GM19240 (cell line): ENCODE measurements around the gene CD8A.
"Not testable (repeated sequence)": the region's sequence is repeated elsewhere in the genome, so short reads cannot be mapped to it uniquely, and the experiment has no call there.

ENCODE experiments used
- DNase-seq: peaks from one replicate; pipeline ENCODE4 v3.0.0; 2011; ENCODE audit warnings: low spot score; ENCODE audit not compliant: insufficient read length

Gene CD8A

DNA sequence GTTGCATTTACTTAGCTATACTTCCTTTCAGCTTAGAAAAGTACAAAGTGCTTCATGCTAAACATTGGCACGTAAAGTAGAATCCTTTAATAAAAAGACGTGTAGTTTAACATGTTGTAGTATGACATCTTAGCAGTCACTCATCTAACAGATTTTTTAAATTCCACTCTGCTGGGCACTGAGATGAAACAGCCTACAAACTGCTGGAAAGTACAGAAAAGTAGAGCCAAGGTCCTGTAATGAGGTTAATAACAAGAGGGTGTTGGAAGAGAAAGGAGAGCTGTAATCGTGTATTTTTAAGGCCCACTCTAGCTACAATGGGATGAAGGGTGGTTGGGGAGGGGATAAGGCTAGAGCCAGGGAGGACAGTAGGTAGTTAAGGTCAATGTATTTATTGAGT lies 10.7 kb downstream of the CD8A start:
- no peak for DNase-seq

DNA sequence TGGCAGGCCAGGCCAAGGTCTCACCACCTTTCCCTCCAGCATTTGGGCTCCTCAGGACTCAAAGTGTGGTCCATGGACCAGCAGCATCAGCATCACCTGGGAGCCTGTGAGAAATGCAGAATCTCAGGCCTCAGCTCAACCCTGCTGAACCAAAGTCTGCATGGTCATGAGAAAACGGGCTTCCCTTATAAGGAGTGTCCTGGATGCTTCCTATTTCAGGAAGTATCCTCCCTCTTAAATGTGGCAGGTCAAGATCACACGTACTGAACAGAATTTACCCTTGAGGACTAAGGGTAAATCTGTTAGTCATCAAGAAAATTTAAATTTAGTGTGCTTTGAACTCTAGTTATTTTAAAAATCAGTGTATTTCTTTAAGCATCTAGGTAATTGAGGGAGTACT lies 11.8 kb downstream of the CD8A start:
- DNase-seq = no peak

DNA sequence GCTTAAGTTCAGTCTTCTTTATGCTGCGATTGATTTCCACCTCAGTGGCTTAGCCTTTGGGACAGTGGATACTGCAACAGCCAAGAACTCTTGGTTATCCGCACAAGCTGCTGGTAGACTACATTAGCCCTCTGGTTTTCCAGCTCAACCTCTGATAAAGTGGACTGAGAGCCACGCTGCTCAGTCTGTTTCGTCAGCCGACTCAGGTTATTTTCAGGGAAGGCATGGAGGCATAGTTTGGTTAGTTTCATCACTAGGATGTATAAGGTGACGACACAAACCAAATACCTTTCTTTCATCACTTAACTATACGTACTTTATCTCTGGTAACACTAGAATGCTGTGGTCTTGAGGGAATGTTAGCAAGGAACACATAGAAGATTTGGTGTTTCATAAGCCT lies 14.2 kb downstream of the CD8A start:
- no peak for DNase-seq

DNA sequence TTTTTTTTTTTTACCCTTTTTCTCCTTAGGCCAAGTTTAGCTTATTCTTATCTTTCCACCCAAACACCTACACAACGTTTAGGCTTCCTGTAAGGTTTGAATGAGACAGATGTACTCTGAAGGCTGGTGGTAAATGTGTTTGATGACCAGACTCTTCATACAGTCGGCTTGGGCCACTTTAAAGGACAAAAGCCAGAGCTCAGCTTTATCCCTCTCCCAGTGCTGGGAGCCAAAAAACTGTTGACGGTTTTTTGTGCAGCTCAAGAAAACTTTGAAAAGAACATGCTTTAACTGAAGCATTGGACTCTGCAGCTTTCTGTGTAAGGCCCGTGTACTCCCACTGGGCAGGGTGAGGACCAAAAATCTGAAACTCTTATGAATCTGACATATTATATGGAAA lies 15.4 kb downstream of the CD8A start:
- no peak for DNase-seq

DNA sequence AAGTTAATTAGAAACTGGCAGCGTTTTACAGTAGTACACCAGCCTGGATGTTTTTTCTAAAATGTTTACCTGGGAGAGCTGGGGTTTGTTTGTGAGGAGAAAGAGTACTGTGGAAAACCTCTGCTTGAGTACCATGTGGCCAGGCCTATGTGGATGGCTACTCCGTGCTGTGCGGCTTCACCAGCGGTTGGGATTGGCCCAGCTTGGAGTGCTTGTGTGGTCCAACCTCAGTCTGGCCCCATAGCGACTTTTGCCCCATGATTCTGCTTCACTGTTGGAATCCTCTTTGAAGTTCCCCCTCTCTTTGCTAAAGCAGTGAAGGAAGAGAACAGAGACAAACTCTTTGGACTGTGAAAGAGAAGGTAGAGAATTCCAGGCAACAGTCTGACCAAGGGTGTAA lies 15.9 kb downstream of the CD8A start:
- DNase-seq = no peak

DNA sequence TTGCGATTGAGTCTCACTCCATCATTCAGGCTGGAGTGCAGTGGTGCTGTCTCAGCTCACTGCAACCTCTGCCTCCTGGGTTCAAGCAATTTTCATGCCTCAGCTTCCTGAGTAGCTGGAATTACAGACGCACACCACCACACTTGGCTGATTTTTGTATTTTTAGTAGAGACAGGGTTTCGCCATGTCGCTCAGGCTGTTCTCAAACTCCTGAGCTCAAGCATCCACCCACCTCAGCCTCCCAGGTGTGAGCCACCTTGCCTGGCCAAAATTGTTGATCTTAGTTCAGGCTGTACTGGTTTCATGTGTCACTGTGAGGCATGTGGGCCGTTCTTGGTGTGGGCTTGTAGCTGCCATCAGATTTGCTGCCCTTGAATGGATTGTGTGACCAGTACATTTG lies 18.1 kb downstream of the CD8A start:
- DNase-seq = no peak

DNA sequence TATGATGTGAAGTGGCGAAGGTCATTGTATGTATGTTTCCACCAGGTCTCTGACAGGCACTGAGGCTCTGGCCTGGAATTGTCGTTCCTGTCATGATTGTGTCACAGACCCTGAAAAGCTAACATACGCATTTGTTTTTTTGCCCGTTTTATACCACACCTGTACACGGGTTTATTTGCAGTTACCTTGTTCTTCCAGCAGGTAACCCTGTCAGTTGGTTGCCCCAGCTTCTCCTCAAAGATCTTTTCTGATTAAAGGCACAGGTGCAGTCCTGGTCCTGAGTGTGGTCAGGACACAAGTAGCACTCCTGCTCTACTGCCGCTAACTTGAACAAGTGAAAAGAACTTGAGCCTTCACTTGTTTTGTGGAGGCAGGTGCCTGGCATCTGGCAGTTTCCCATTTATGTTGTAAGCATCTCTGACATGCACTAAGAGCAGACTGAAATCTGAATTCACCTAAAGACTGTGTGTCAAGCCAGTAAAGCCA lies 19.9 kb downstream of the CD8A start:
- no peak for DNase-seq

DNA sequence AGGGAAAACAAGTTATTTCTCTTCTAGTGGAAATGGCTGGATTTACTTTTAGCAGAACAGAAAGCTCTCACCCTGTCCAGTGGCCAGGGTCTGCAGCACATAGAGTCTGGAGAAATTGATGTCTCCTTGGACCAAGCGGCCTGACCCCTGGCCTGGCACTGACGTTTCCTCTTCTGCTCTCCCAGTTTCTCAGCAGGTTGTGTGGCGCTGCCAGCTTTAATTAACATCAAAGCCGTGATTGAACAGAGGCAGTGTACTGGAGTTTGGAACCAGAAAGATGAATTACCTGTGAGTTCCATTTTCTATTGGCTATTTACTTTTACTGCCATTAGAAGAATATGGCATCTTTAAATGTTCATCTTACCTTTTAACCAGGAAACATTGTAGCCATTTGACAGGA lies 20.9 kb downstream of the CD8A start:
- DNase-seq = no peak

DNA sequence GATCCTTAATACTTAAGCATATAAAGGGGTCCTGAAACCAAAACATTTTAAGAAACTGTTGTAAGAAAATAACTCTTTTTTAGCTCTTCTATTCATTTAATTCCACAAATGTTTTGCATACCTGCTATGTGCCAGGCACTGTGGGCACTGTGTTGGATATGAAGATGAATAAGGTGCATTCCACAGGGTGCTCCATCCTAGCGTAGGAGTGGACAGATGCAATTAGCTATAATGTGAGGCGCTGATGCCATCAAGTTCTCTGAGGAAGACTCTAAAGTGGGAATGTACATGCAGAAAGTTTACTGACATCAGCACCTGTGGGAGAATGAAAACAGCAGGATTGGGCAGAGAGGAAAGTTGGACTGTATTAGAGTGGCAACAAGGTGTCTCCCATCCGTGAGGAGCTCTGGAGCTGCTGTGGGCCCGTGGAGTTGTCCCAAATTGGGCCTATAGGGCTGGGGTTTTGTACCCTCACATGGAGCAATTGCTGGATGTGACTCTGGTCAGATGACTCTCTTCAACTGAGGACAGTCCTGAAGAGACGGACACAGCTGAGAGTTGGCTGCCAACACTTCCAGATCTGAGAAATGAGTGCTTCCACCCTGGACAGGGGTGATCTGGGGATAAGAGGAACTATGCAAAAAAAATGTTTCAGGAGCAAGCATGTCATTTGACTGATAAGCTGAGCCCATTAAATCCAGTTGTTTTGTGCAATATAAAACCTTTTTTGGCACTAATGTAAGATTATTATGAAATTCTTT lies 22.3 kb downstream of the CD8A start:
- no peak for DNase-seq

DNA sequence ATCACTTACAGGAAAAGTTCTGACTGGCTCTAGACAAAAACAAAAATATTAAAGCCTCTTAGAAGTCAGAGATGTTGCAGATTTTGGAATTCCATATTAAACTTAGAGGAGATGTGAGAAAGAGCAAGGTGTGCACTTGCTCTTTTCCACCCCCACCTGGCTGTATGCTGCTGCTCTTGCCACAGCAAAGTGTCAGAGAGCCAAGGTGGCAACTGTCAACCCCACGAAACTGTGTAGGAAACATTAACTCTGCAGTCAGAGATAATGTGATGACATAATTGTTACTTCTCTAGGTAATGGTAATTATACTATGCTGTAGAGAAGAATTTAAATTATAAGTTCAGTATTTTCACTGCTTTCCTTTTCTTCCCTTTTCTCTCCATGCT lies 25.4 kb downstream of the CD8A start:
- DNase-seq = no peak

DNA sequence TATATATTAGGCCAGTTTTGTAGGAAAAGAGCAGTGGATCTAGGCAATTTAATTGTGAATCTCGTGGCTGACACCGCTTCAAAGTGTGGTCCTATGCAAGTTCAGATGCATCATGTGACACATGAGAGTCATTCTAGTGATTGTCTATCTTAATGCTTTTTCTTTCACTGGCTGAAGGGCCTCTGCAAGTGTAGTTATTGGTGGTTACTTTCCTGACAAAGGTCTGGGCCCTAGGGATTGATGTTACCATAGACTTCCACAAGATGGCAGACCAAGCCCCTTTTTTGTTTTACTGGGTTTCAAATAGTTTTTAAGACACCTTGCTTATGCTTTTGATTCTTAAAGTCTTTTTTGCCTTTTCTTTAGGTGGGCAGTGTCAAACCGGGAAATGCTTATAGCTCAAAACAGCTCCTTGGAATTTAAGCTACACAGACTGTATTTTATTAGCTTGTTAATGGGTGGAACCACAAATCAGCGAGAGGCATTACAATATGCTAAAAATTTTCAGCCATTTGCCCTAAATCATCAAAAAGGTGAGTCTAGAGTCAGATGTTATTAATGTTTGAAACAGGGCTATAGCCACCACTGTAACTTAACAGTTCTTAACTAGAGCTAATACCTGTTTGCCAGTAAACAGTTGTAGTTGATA lies 25.9 kb downstream of the CD8A start:
- DNase-seq = peak; percentile 14

DNA sequence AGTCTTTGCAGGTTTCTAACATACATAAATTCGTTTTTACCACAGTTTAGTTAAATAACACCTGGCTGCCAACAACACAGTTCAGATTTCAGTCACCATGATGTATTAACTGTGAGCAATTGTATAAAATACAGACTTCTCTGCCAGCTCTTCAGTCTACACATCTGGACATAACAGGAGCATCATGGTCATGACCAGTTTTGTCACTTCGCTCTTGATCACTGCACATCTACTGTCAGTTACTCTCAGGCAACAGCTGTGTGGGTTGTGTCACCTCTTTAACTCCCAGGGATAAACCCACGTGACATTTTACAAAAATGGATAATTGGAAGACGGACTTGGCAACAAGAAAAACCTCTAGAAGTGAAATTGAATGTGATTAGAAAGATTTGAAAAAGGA lies 30.3 kb downstream of the CD8A start:
- DNase-seq = no peak

DNA sequence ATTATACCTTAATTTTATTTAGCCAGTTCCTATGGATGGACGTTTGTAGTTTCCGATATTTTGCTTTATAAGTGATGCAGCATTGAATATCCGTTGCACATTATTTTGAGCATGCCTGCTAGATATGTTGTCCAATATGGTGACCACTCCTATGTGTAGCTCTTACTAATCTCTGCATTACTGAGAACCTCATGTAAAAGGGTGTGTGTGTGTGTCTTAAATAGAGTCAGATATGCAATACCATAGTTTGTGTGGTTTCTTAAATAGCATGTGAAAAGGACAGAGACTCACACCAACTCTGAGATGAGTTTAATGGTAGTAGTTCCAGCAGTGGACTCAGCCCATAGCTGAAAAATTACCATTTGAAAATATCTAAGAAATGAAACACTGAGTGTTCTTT lies 32.3 kb downstream of the CD8A start:
- no peak for DNase-seq

DNA sequence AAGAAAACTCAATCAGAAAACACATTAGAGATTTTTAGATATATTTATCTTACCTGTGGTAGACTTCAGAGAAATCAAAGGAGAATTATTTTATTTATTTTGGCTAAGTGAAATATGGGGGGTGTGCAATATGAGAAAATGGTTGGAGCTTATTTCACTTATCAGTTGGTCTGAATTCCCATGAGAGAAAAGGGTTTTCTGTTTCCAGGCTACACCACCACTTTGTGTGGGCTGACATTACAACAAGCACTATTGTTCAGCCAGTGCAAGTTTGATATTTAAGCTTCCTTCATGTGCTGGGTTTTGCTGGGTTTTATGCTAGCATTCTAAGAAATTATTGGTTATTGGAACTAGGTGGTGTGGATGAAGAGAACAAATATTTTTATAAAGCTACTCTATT lies 37.1 kb downstream of the CD8A start:
- DNase-seq = no peak

DNA sequence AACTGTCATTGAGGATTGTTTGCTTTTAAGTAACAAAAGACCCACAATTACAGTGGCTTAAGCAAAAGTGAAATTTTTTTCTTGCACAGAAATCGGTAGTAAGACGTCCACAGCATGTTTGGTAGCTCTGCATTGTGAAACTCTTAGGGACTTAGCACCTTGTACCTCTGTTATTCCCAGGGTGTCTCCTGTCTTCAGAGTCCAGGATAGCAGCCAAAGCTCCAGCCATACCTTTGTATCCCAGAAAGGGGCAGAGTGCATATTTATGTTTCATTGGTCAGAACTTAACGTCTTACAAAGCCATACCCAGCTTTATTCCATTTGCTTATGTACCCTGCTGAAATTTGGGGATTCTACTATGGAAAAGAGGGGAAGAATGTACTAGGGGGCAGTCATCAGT lies 37.8 kb downstream of the CD8A start:
- no peak for DNase-seq

DNA sequence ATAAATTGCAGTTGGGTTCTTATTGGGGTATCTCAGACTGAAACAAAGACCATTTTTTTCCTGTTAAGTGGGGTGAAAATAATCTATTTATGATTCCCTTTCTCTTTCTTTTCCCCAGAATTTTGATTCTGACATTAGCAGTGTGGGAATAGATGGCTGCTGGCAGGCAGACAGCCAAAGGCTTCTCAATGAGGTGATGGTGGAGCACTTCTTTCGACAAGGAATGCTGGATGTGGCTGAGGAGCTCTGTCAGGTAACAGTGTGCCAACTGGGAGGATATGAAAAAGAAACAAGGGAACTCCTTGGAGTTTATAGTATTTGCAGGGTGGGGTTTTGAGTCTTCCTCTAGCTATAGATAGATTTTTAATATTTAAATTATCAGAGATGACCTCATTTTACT lies 38.9 kb downstream of the CD8A start:
- no peak for DNase-seq

DNA sequence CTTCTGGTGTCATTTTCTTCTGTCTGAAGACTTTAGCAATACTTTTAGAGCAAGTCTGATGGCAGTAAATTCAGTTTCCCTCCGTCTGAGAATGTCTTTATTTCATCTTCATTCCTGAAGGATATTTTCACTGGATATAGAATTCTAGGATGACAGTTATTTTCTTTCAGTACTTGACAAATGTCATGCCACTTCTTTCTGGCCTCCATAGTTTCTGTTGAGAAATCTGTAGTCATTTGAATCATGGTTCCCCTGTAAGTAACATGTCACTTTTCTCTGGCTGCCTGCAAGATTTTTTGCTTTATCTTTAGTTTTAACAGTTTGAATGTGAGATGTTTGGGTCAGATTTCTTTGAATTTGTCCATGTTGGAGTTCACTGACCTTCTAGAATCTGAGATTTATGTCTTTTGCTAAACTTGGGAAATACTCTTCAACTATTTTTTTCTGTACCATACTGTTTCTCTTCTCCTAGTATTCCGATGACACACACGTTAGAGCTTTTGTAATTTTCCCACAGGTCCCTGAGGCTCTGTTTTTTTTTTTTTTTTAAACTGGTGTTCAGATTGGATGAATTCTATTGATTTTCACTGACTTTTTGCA lies 40.4 kb downstream of the CD8A start:
- no peak for DNase-seq

DNA sequence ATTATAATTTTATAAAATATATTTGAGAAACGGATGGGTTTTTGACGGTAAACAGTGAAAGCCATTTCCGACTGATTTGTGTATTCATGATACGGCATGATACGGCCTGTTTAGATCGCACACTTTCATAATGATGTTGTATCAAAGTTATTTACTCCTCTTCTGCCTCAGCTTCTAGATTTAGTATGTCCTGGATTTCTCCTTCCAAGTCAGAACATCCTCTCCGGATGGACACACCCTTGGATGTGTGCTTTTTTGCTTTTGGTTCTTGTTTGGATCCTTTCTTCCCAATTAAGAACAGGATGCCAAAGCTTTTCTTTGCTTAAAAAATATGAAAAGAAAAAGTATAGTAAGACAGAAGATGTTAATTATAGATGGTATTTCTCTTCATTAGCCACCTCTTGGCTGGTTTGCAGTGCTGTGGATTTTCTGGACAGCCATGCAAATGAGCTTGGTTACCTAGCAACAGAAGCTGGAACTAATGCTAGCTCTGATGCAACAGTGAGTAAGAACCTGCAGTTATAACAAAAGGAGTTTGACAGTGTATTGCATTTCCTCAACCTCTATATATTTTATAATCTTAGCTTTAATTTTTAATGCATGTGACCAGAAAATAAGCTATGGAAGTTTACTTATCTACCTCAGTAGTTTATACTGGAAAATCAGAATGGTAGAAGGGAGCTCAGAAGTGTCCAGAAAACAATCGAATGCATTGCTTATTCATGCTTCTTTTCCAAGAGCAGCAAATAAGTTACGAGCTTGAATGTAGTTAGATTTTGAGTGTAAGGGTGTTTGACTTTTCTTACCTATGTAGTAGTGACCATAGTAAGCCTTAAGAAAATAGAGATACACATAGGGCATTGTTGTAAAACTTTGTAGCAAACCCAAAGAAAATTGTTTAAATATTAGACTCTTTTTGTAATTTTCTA lies 42.7 kb downstream of the CD8A start:
- peak; percentile 16 for DNase-seq

DNA sequence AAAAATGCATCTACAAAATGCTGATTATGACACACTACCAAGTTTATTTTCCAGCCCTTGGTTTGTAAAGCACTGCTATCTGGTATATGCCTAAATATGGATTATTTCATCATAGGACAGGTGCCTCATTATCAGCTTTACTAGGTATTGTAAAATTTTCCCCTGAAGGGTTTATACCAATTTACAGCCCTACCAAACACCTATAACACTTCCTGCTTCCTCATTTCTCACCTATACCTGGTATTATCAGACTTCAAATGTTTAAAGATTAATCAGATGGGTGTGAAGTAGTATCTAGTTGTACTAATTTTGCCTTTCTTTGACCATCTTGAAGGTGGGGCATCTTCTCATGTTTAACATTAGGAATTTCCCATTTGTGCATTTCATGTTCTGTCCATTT lies 43.8 kb downstream of the CD8A start:
- DNase-seq = no peak

DNA sequence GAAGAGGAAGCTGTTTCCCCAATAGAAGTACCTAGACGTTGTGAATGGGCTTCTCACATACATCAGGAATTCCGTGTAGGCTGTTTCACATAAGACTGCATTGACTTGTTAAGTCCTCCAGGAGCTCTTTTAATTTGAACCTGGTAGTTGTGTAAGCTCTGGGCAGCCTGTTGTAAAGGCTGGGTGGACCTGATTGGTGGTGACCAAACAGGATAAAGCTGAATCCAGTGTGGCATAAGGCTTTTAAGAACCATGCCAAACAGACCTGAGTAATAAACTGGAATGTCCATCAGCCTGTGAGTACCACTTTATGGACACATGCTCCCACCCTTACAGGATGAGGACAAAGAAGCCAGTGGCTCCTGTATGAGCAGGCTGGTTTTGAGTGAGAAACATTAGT lies 46.6 kb downstream of the CD8A start:
- no peak for DNase-seq

DNA sequence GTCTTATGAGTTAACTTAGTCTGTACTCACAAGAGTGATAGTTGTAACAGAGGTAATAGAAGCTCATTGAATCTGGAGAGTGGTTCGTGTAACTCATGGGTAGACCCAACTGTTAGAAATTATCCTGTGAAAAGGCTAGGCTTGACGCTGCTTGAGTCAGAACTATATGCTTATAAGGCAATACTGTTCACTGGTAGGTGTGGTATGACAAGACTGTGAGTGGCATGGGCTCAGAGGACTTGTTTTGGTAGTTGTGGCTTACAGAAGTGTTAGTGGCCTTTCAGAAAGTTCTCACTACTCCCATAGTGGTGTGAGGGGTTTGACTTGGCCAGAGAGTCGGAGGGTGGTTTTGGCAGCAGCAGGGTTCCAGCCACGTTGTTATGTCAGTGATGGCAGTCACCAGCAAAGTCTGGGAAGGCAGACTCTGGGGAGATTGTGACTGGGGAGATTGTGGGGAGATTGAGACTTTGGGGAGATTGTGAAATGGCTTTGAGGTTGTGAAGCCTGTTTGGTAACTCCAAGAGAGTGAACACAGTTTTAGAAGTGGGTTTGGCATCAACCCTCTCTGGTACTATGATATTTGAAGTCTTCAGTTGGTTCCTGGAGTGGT lies 48.7 kb downstream of the CD8A start:
- not testable (repeated sequence) for DNase-seq
